ENCODE data around the gene LPCAT3.

The LPCAT3 gene

DNA sequence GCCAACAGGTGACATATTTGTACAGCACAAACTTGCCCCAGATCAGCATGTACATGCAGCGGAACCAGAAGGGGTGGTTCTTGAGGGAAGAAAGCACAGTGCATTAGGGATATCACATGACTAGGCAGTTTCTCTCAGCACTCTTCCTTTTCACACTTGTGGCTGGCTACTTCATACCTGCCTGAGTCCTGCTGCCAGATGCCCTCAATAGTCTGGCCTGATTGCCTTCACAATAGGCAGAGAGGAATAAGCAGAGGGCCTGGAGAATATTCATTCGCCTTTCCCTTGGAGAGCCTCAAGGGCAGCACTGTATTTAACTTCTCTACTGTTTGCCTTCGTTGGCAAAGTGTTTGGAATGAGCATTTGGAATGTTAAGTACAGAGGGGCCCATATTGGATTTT is 39.7 kb downstream of the LPCAT3 start:
- no peaks in the 10 kb centered on the region for H3K9me3 ChIP-seq (ENCODE audit: control insufficient read depth, insufficient read depth, low read length)
- no peaks in the 10 kb centered on the region for H3K4me1 ChIP-seq (ENCODE audit: control insufficient read depth, insufficient read depth, low read length)
- peaks cover 94% of the 10 kb centered on the region for H3K36me3 ChIP-seq (ENCODE audit: control insufficient read depth, insufficient read depth, low read length)
- H3K27me3 ChIP-seq (ENCODE audit: control insufficient read depth, insufficient read depth, low read length) = no peaks in the 10 kb centered on the region
- H3K9ac ChIP-seq (ENCODE audit: low read depth, low read length) = no peak overlapping the region
- H3K4me3 ChIP-seq (ENCODE audit: low read depth, low read length) = no peak overlapping the region
- no peak overlapping the region for H3K27ac ChIP-seq (ENCODE audit: low read depth, low read length)

DNA sequence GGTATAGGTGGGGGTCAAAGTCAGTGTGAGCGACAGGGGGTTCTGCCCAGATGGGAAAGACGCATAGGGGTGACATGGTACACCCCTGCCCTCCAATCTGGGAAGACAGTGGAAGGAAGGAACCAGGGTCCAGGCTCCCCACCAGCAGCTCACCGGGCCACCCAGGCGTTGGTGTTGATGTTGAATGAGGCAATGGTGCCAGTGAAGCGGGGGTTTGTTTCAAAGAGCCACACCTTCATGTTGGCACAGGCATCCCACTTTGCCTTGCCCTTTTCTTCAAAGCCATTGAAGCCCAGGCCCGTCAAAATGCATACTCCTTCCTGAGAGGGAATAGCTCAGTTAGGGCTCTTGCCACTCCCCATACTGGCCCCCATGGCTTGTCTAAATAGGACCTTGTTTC is 40.1 kb downstream of the LPCAT3 start:
- no peak overlapping the region for H3K4me3 ChIP-seq (ENCODE audit: low read depth, low read length)
- no peak overlapping the region for H3K9ac ChIP-seq (ENCODE audit: low read depth, low read length)
- no peaks in the 10 kb centered on the region for H3K9me3 ChIP-seq (ENCODE audit: control insufficient read depth, insufficient read depth, low read length)
- no peak overlapping the region for H3K27ac ChIP-seq (ENCODE audit: low read depth, low read length)
- H3K4me1 ChIP-seq (ENCODE audit: control insufficient read depth, insufficient read depth, low read length) = no peaks in the 10 kb centered on the region
- no peaks in the 10 kb centered on the region for H3K27me3 ChIP-seq (ENCODE audit: control insufficient read depth, insufficient read depth, low read length)
- H3K36me3 ChIP-seq (ENCODE audit: control insufficient read depth, insufficient read depth, low read length) = peaks cover 90% of the 10 kb centered on the region

- no peak overlapping the region for H3K9ac ChIP-seq (ENCODE audit: low read depth, low read length)
- no peaks in the 10 kb centered on the region for H3K27me3 ChIP-seq (ENCODE audit: control insufficient read depth, insufficient read depth, low read length)
- H3K27ac ChIP-seq (ENCODE audit: low read depth, low read length) = no peak overlapping the region
- no peaks in the 10 kb centered on the region for H3K9me3 ChIP-seq (ENCODE audit: control insufficient read depth, insufficient read depth, low read length)
- peaks cover 87% of the 10 kb centered on the region for H3K36me3 ChIP-seq (ENCODE audit: control insufficient read depth, insufficient read depth, low read length)
- H3K4me3 ChIP-seq (ENCODE audit: low read depth, low read length) = no peak overlapping the region
- H3K4me1 ChIP-seq (ENCODE audit: control insufficient read depth, insufficient read depth, low read length) = no peaks in the 10 kb centered on the region
These were observed 40.6 kb downstream of the LPCAT3 start for GRCh38 chr12:6977653-6978052.

DNA sequence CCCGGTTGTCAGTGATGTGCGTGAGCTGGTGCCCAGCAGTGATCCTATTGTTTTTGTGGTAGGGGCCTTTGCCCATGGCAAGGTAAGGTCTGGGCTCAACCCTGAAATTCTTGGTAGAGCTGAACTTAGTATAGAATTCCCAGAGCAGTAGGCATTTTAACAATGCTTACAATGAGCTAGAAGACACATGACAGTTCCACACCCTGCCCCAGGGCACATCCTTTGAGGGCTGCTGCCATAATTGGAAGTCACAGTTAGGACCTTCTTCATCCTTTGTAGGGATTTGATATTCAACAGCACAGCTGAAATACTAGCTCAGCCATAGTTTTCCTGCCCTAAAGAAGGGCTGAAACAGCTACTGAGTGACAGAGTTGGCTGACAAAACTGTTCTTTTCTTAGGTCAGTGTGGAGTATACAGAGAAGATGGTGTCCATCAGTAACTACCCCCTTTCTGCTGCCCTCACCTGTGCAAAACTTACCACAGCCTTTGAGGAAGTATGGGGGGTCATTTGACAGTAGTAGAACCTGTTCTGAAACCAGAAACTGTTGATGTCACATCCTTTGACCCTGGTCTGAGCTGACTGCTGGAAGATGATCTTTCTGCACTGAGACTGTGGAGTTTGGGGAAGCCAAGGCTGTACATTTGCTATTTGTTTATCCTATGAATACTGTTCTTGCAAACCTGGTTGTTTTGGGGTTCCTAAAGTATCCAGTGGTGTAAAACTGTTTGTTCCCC is 42.8 kb downstream of the LPCAT3 start:
- Histone ChIP-seq H3K4me1 (ENCODE audit: control insufficient read depth, insufficient read depth, low read length) (peaks cover 4% of the 10 kb centered on the region; the same call in 1 of the 2 replicates), H3K27me3 (ENCODE audit: control insufficient read depth, insufficient read depth, low read length) (no peaks in the 10 kb centered on the region), H3K9ac (ENCODE audit: low read depth, low read length) (no peak overlapping the region), H3K27ac (ENCODE audit: low read depth, low read length) (no peak overlapping the region), H3K9me3 (ENCODE audit: control insufficient read depth, insufficient read depth, low read length) (no peaks in the 10 kb centered on the region), H3K36me3 (ENCODE audit: control insufficient read depth, insufficient read depth, low read length) (peaks cover 72% of the 10 kb centered on the region), H3K4me3 (ENCODE audit: low read depth, low read length) (no peak overlapping the region)

- no peak overlapping the region for H3K27ac ChIP-seq (ENCODE audit: low read depth, low read length)
- H3K36me3 ChIP-seq (ENCODE audit: control insufficient read depth, insufficient read depth, low read length) = peaks cover 65% of the 10 kb centered on the region
- no peaks in the 10 kb centered on the region for H3K27me3 ChIP-seq (ENCODE audit: control insufficient read depth, insufficient read depth, low read length)
These were observed 44.1 kb downstream of the LPCAT3 start for GRCh38 chr12:6974180-6974579.

DNA sequence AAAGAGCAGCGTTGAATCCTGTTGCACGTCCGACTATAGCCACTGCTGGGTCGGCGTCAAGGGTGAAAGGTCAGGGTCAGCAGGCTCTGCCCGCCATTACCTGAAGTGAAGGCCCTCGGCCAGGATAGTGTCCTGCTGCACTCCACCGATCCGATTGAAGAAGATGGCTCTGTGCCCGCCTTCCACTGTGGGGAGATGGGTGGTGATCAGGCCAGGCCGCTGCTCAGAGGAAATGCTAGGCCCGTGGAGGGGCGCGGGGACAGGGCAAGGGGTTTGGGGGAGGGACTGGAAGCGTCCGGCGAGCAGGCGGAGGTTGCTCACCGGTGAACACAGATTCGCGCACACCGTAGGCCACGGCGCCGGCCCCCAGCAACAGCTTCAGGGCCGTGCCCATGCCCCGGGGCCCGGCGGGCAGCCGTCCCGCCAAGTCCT is 48.2 kb downstream of the LPCAT3 start:
- Histone ChIP-seq H3K4me1 (ENCODE audit: control insufficient read depth, insufficient read depth, low read length) (peaks cover 14% of the 10 kb centered on the region), H3K27me3 (ENCODE audit: control insufficient read depth, insufficient read depth, low read length) (no peaks in the 10 kb centered on the region)

More at GRCh38 chr12:6974180-6974579, 44.1 kb downstream of the LPCAT3 start:
- H3K4me1 ChIP-seq (ENCODE audit: control insufficient read depth, insufficient read depth, low read length) = peaks cover 6% of the 10 kb centered on the region
- no peak overlapping the region for H3K4me3 ChIP-seq (ENCODE audit: low read depth, low read length)
- no peaks in the 10 kb centered on the region for H3K9me3 ChIP-seq (ENCODE audit: control insufficient read depth, insufficient read depth, low read length)
- no peak overlapping the region for H3K9ac ChIP-seq (ENCODE audit: low read depth, low read length)

DNA sequence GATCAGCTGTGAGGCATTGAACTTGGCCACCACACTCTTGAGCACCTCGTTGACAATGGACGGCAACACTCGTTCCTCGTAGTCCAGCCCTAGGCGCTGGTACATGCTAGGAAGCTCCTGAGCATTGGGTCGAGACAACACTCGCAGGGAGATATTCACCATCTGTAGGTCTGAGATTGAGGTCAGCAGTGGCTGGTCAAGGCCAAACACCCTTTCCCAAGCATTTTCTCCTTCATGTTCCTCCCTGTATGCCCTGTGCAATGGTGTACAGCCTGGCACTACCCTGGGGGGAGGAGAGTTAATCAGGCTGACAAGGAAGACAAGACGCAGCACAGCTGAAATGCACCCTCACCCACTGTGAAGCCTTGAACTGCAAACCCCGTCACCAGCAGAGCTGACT is 49.9 kb downstream of the LPCAT3 start:
- Histone ChIP-seq H3K36me3 (ENCODE audit: control insufficient read depth, insufficient read depth, low read length) (peaks cover 61% of the 10 kb centered on the region), H3K27ac (ENCODE audit: low read depth, low read length) (no peak overlapping the region), H3K4me3 (ENCODE audit: low read depth, low read length) (peak overlapping the region; percentile 100; the same call in 1 of the 2 replicates), H3K4me1 (ENCODE audit: control insufficient read depth, insufficient read depth, low read length) (peaks cover 28% of the 10 kb centered on the region), H3K27me3 (ENCODE audit: control insufficient read depth, insufficient read depth, low read length) (no peaks in the 10 kb centered on the region), H3K9ac (ENCODE audit: low read depth, low read length) (no peak overlapping the region), H3K9me3 (ENCODE audit: control insufficient read depth, insufficient read depth, low read length) (no peaks in the 10 kb centered on the region)

More for the DNA sequence above, 48.2 kb downstream of the LPCAT3 start:
- Histone ChIP-seq H3K27ac (ENCODE audit: low read depth, low read length) (peak overlapping the region; percentile 95), H3K9me3 (ENCODE audit: control insufficient read depth, insufficient read depth, low read length) (no peaks in the 10 kb centered on the region), H3K36me3 (ENCODE audit: control insufficient read depth, insufficient read depth, low read length) (peaks cover 65% of the 10 kb centered on the region), H3K4me3 (ENCODE audit: low read depth, low read length) (peak overlapping the region; percentile 100), H3K9ac (ENCODE audit: low read depth, low read length) (peak overlapping the region; percentile 99)

- Histone ChIP-seq H3K36me3 (ENCODE audit: control insufficient read depth, insufficient read depth, low read length) (peaks cover 59% of the 10 kb centered on the region), H3K4me3 (ENCODE audit: low read depth, low read length) (no peak overlapping the region), H3K27ac (ENCODE audit: low read depth, low read length) (peak overlapping the region; percentile 3), H3K9me3 (ENCODE audit: control insufficient read depth, insufficient read depth, low read length) (no peaks in the 10 kb centered on the region), H3K4me1 (ENCODE audit: control insufficient read depth, insufficient read depth, low read length) (peaks cover 29% of the 10 kb centered on the region), H3K9ac (ENCODE audit: low read depth, low read length) (no peak overlapping the region), H3K27me3 (ENCODE audit: control insufficient read depth, insufficient read depth, low read length) (no peaks in the 10 kb centered on the region)
These were observed 50.6 kb downstream of the LPCAT3 start for GRCh38 chr12:6967651-6968100.

DNA sequence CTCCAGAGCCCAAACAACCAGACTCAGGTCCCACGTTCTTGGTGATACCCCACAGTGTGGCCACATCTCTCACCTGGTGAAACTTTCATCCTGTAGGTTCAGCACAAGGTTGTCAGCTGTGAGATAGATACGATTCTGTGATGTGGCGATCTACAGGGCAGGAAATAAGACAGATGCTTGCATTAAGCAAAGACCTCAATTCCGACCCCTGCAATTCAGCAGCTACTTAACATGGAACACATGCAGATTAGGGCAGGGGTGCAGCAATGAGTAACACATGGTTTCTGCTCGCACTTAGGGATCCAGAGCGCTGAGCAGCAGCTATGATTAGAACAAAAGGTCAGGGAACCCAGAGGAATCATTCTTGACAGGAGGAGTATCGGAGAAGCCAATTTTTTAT is 51.9 kb downstream of the LPCAT3 start:
- peaks cover 53% of the 10 kb centered on the region for H3K36me3 ChIP-seq (ENCODE audit: control insufficient read depth, insufficient read depth, low read length)
- no peak overlapping the region for H3K4me3 ChIP-seq (ENCODE audit: low read depth, low read length)
- peaks cover 37% of the 10 kb centered on the region for H3K4me1 ChIP-seq (ENCODE audit: control insufficient read depth, insufficient read depth, low read length)
- no peaks in the 10 kb centered on the region for H3K9me3 ChIP-seq (ENCODE audit: control insufficient read depth, insufficient read depth, low read length)
- no peak overlapping the region for H3K9ac ChIP-seq (ENCODE audit: low read depth, low read length)
- H3K27me3 ChIP-seq (ENCODE audit: control insufficient read depth, insufficient read depth, low read length) = no peaks in the 10 kb centered on the region
- no peak overlapping the region for H3K27ac ChIP-seq (ENCODE audit: low read depth, low read length)

DNA sequence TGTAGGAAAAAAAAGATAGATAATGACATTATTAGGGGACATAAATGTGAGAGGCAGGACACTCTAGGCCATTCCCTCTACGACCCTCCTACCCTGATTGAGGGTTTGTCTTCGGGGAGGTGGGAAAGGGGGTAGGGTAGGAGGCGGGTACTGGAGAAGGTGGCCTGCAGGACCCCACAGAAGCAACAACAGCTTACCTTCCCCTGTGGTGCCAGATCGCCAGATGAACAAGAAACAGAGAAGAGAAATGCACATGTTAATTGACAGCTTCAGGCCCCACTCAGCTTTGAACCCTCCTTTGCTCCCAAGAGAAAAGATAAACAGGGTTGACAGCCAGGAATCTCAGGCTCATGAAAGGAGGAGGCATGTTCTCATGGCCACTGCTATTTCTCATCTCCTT is 52.6 kb downstream of the LPCAT3 start:
- Histone ChIP-seq H3K27ac (ENCODE audit: low read depth, low read length) (no peak overlapping the region), H3K9ac (ENCODE audit: low read depth, low read length) (no peak overlapping the region), H3K27me3 (ENCODE audit: control insufficient read depth, insufficient read depth, low read length) (no peaks in the 10 kb centered on the region), H3K36me3 (ENCODE audit: control insufficient read depth, insufficient read depth, low read length) (peaks cover 53% of the 10 kb centered on the region), H3K9me3 (ENCODE audit: control insufficient read depth, insufficient read depth, low read length) (no peaks in the 10 kb centered on the region), H3K4me1 (ENCODE audit: control insufficient read depth, insufficient read depth, low read length) (peaks cover 43% of the 10 kb centered on the region), H3K4me3 (ENCODE audit: low read depth, low read length) (no peak overlapping the region)

DNA sequence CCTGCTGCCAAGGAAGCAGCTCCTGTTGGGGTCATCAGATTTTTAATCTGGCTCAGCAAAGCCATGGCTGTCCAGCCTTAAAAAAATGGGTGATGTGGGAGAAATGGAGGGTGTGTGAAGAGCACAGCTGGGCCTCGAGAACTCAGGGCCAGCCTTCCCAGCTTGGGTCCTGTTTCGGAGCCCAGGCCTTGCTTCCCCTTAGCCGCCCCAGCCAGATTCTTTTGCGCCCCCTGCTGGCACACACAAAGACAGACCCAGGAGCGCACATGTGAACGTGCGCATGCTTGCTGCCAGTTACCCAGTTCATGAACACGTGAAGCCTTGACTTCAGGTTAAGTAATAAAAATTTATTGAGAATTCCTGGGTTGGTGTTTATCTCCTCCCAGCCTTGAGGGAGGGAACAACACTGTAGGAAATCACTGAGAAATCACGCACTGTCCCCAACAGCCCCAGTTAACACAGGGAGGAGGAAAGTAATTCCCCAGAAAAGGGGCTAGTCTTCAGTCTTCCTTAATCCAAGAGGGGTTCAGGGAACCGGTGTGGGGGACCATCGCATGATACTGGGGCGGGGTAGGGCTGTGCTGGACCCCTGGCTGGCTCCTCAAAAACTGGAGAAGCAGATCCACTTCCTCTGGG is 53.1 kb downstream of the LPCAT3 start:
- no peaks in the 10 kb centered on the region for H3K27me3 ChIP-seq (ENCODE audit: control insufficient read depth, insufficient read depth, low read length)
- no peak overlapping the region for H3K4me3 ChIP-seq (ENCODE audit: low read depth, low read length)
- peaks cover 53% of the 10 kb centered on the region for H3K36me3 ChIP-seq (ENCODE audit: control insufficient read depth, insufficient read depth, low read length)
- peak overlapping the region; percentile 79 for H3K27ac ChIP-seq (ENCODE audit: low read depth, low read length)
- H3K9me3 ChIP-seq (ENCODE audit: control insufficient read depth, insufficient read depth, low read length) = no peaks in the 10 kb centered on the region
- no peak overlapping the region for H3K9ac ChIP-seq (ENCODE audit: low read depth, low read length)
- H3K4me1 ChIP-seq (ENCODE audit: control insufficient read depth, insufficient read depth, low read length) = peaks cover 43% of the 10 kb centered on the region

Measured in HUES48 (cell line).